HepG2 (cell line): ENCODE data around the gene ADORA2B. TPM values are rescaled to one million over a fixed set of nuclear protein-coding genes. Genes with fewer than 3 reads are reported as not detected.

Experiments used
- ATAC-seq: fragments of 200-7000 bp; cut with Tn5 transposase; 3 replicates; pipeline ENCODE4 v1.9.1; 2020; ENCODE audit warnings: mild to moderate bottlenecking, moderate library complexity
- BruUV-seq: library from RNA; stranded (reverse); fragments of 400-500 nt; replicated peaks from 2 replicates; lab custom pipeline; 2021; lab: Mats Ljungman, UMichigan
- CTCF ChIA-PET: fragments of 300-600 bp; formaldehyde crosslinking; extraction: SDS; loops from one replicate; lab custom pipeline; 2021; ENCODE audit warnings: low total read pairs, inconsistent platforms, low intra/inter-chr PET ratio; lab: Yijun Ruan, JAX
- POLR2A ChIA-PET: fragments of 350-600 bp; sonication (Branson Sonifier 250); formaldehyde crosslinking; loops from one replicate; lab custom pipeline; 2020; ENCODE audit warnings: antibody characterized with exemption, inconsistent platforms; lab: Yijun Ruan, JAX
- DNase-seq: peaks from one replicate; pipeline ENCODE4 v3.0.0-alpha.2; 2015; ENCODE audit warnings: low spot score
- FAIRE-seq: peaks from 3 replicates; lab custom pipeline; 2011; peaks lifted over from hg19 to GRCh38; lab: Jason Lieb, UNC
- H2AFZ ChIP-seq: one replicate; pipeline ENCODE4 v1.6.1; 2011; ENCODE audit warnings: low read length, inconsistent platforms
- H3K27ac ChIP-seq: fragments of 300-600 bp; 3 replicates; pipeline ENCODE4 v1.8.0; 2011; ENCODE audit warnings: mixed run types, mild to moderate bottlenecking, mixed read lengths, low read length, inconsistent platforms; ENCODE audit not compliant: insufficient read depth; ENCODE audit errors: extremely low read length
- H3K27me3 ChIP-seq, 2 experiments: fragments of 200-600 bp in 1 of 2; 2 replicates in 1 of 2; 3 replicates in 1 of 2; pipeline versions ENCODE4 v1.6.0 to v1.8.0; 2011; ENCODE audit warnings: low read length in 2 of 2, mild to moderate bottlenecking in 2 of 2, moderate library complexity in 2 of 2, inconsistent platforms in 1 of 2; ENCODE audit not compliant: insufficient read depth in 2 of 2, control insufficient read depth in 1 of 2
- H3K36me3 ChIP-seq, 2 experiments: fragments of 200-600 bp in 1 of 2; replicated peaks in 1 of 2; 2 replicates in 1 of 2; 3 replicates in 1 of 2; pipeline versions ENCODE4 v1.5.1 to v1.8.0; 2011; ENCODE audit warnings: low read length in 2 of 2, inconsistent platforms in 1 of 2; ENCODE audit not compliant: insufficient read depth in 2 of 2, control insufficient read depth in 1 of 2
- H3K4me1 ChIP-seq: 2 replicates; pipeline ENCODE4 v1.5.1; 2012; ENCODE audit warnings: low read length, inconsistent platforms; ENCODE audit not compliant: insufficient read depth
- H3K4me2 ChIP-seq: 2 replicates; pipeline ENCODE4 v1.6.0; 2011; ENCODE audit warnings: low read depth, low read length, inconsistent platforms
- H3K4me3 ChIP-seq, 3 experiments: fragments of 200-600 bp in 1 of 3; sonication (generic), shearing (Covaris generic) in 1 of 3; replicated peaks in 1 of 3; 2 replicates each; pipeline ENCODE4 v1.5.1; 2011 to 2016; ENCODE audit warnings: low read length in 3 of 3, inconsistent platforms in 2 of 3, low read depth in 2 of 3, mild to moderate bottlenecking in 2 of 3, control low read depth in 1 of 3, mixed read lengths in 1 of 3; ENCODE audit not compliant: insufficient read depth in 1 of 3
- H3K79me2 ChIP-seq: one replicate; pipeline ENCODE4 v1.6.1; 2011; ENCODE audit warnings: low read length, inconsistent platforms; ENCODE audit not compliant: insufficient read depth
- H3K9ac ChIP-seq: 2 replicates; pipeline ENCODE4 v1.6.0; 2011; ENCODE audit warnings: mild to moderate bottlenecking, low read depth, low read length, inconsistent platforms; ENCODE audit not compliant: insufficient read depth
- H3K9me3 ChIP-seq: 2 replicates; pipeline ENCODE4 v1.5.1; 2012; ENCODE audit warnings: mild to moderate bottlenecking, low read length
- H4K20me1 ChIP-seq: 2 replicates; pipeline ENCODE4 v1.6.0; 2011; ENCODE audit warnings: inconsistent platforms, mild to moderate bottlenecking, low read length, moderate library complexity; ENCODE audit not compliant: insufficient read depth
- BRD4 ChIP-seq: sonication (generic); formaldehyde crosslinking; IDR thresholded peaks from 2 replicates; pipeline ENCODE4 v1.4.0; 2020; ENCODE audit warnings: missing genetic modification reagents
- GPN1 ChIP-seq: sonication (generic); formaldehyde crosslinking; IDR thresholded peaks from 2 replicates; pipeline ENCODE4 v1.5.1; 2020; ENCODE audit warnings: missing genetic modification reagents, borderline replicate concordance
- HES4 ChIP-seq: sonication (generic); formaldehyde crosslinking; IDR thresholded peaks from 2 replicates; pipeline ENCODE4 v1.9.0; 2021; ENCODE audit warnings: mild to moderate bottlenecking, missing genetic modification reagents, borderline replicate concordance
- KDM4B ChIP-seq: sonication (generic); formaldehyde crosslinking; IDR thresholded peaks from 2 replicates; pipeline ENCODE4 v1.4.0; 2020; ENCODE audit warnings: missing genetic modification reagents
- MAZ ChIP-seq, 2 experiments: sonication (generic) in 1 of 2; formaldehyde crosslinking in 1 of 2; IDR thresholded peaks; 2 replicates each; pipeline versions ENCODE4 v1.5.0 to v1.6.1; 2012 to 2020; ENCODE audit warnings: low read depth in 2 of 2, mild to moderate bottlenecking in 2 of 2, borderline replicate concordance in 1 of 2, improper control_type of control experiment in 1 of 2, low read length in 1 of 2, missing genetic modification reagents in 1 of 2, moderate library complexity in 1 of 2
- NFYB ChIP-seq: sonication (generic); formaldehyde crosslinking; IDR thresholded peaks from 2 replicates; pipeline ENCODE4 v1.4.0; 2020; ENCODE audit warnings: missing genetic modification reagents
- NPAS2 ChIP-seq: sonication (generic); formaldehyde crosslinking; IDR thresholded peaks from 2 replicates; pipeline ENCODE4 v1.8.0; 2022; ENCODE audit warnings: mild to moderate bottlenecking, missing genetic modification reagents, borderline replicate concordance
- ONECUT2 ChIP-seq: sonication (generic); formaldehyde crosslinking; IDR thresholded peaks from 2 replicates; pipeline ENCODE4 v1.4.0; 2020; ENCODE audit warnings: missing genetic modification reagents
- PAWR ChIP-seq: sonication (generic); formaldehyde crosslinking; IDR thresholded peaks from 2 replicates; pipeline ENCODE4 v1.4.0; 2020; ENCODE audit warnings: missing genetic modification reagents, mild to moderate bottlenecking, borderline replicate concordance
- SP2 ChIP-seq: sonication (generic); formaldehyde crosslinking; IDR thresholded peaks from 2 replicates; pipeline ENCODE4 v1.5.1; 2020; ENCODE audit warnings: mild to moderate bottlenecking, missing genetic modification reagents
- SRSF1 ChIP-seq: fragments of 200-400 bp; formaldehyde crosslinking; optimal IDR thresholded peaks from 2 replicates; pipeline ENCODE3; 2017; ENCODE audit warnings: mild to moderate bottlenecking, low read depth, low read length, moderate library complexity
- SRSF9 ChIP-seq: fragments of 200-400 bp; formaldehyde crosslinking; IDR thresholded peaks from 2 replicates; pipeline ENCODE4 v1.6.1; 2018; ENCODE audit warnings: borderline replicate concordance, mild to moderate bottlenecking, low read depth, low read length; ENCODE audit not compliant: insufficient read depth, poor library complexity, severe bottlenecking
- THAP9 ChIP-seq: sonication (generic); formaldehyde crosslinking; IDR thresholded peaks from 2 replicates; pipeline ENCODE4; 2020; ENCODE audit warnings: missing genetic modification reagents, mild to moderate bottlenecking, borderline replicate concordance
- ZBTB2 ChIP-seq: sonication (generic); formaldehyde crosslinking; IDR thresholded peaks from 2 replicates; pipeline ENCODE4 v1.8.0; 2022; ENCODE audit warnings: low read depth, missing genetic modification reagents
- ZFP36L2 ChIP-seq: sonication (generic); formaldehyde crosslinking; IDR thresholded peaks from 2 replicates; pipeline ENCODE4 v1.4.0; 2020; ENCODE audit warnings: missing genetic modification reagents
- ZFP90 ChIP-seq: sonication (generic); formaldehyde crosslinking; IDR thresholded peaks from 2 replicates; pipeline ENCODE4 v1.8.0; 2022; ENCODE audit warnings: missing genetic modification reagents, mild to moderate bottlenecking, inconsistent platforms, borderline replicate concordance
- ZNF101 ChIP-seq: sonication (generic); formaldehyde crosslinking; IDR thresholded peaks from 2 replicates; pipeline ENCODE4 v1.4.0; 2020; ENCODE audit warnings: mild to moderate bottlenecking, low read depth, missing genetic modification reagents, borderline replicate concordance
- ZNF331 ChIP-seq: sonication (generic); formaldehyde crosslinking; IDR thresholded peaks from 2 replicates; pipeline ENCODE4 v1.4.0; 2020; ENCODE audit warnings: missing genetic modification reagents
- ZNF674 ChIP-seq: sonication (generic); formaldehyde crosslinking; IDR thresholded peaks from 2 replicates; pipeline ENCODE4 v1.5.0; 2020; ENCODE audit warnings: low read depth, mild to moderate bottlenecking, missing genetic modification reagents
- ZNF766 ChIP-seq: sonication (generic); formaldehyde crosslinking; IDR thresholded peaks from 2 replicates; pipeline ENCODE4 v1.5.0; 2020; ENCODE audit warnings: missing genetic modification reagents, borderline replicate concordance
- ZNF777 ChIP-seq: sonication (generic); formaldehyde crosslinking; IDR thresholded peaks from 2 replicates; pipeline ENCODE4 v1.4.0; 2020; ENCODE audit warnings: missing genetic modification reagents
- WGBS: methylation state at CpG from one replicate; pipeline ENCODE4 v1.1.6; 2017; ENCODE audit warnings: low lambda C conversion rate; 5-methylcytosine and 5-hydroxymethylcytosine counted together
- in situ Hi-C: cut with HindIII; loops from 2 replicates; pipeline ENCODE4 v1.10.0; 2017; ENCODE audit warnings: low pct_unique_long_range_greater_than_20kb; ENCODE audit not compliant: extremely low pct_ligation_motif_present
- intact Hi-C: fragments of 100-400 bp; cut with micrococcal nuclease; formaldehyde crosslinking; loops from one replicate; pipeline ENCODE4 v1.10.0; 2022; ENCODE audit not compliant: unreplicated experiment
- polyA plus RNA-seq, 8 experiments: library from polyadenylated mRNA; depleted of rRNA in 3 of 8; stranded (reverse) in 7 of 8; unstranded in 1 of 8; fragments of >200 nt; fragmentation: Illumina TruSeq in 4 of 8; extraction: Trizol in 4 of 8; gene quantifications; 2 replicates each; pipeline versions ENCODE4 v1.2.1 to v1.2.3, GENCODE V29; 2011 to 2016; ENCODE audit warnings: low read depth in 4 of 8, missing spikeins in 1 of 8, mixed read lengths in 1 of 8; ENCODE audit not compliant: insufficient read depth in 1 of 8
- total RNA-seq, 5 experiments: library from RNA; depleted of rRNA; stranded (reverse); fragments of >200 nt; fragmentation: Illumina TruSeq; extraction: Trizol; gene quantifications; 2 replicates each; pipeline ENCODE4 v1.2.3, GENCODE V29; 2016; ENCODE audit warnings: low read depth in 1 of 5

The ADORA2B gene
- total and polyA plus RNA-seq, 2 of the 13 experiments (the other 11 are each of a cell fraction or from before 2014, with no cell fraction given): 10.4 to 20.0 TPM

- TF ChIP-seq THAP9 (no peak), NPAS2 (CRISPR knock-in tag) (no peak), ZFP36L2 (CRISPR knock-in tag) (no peak), HES4 (no peak), ZFP90 (no peak)
Observed at GRCh38 chr17:15917021-15917437, 27.9 kb upstream of the ADORA2B start (continued).

GRCh38 chr17:15917438-15918027, 27.4 kb upstream of the ADORA2B start:
- DNase-seq (no peak), FAIRE-seq (no peak), ATAC-seq (no peak)
- H3K4me3 ChIP-seq: no peak overlapping the region
- H3K9ac ChIP-seq: no peak overlapping the region
- no peaks in the 10 kb centered on the region for H3K79me2 ChIP-seq
- H3K4me2 ChIP-seq: no peak overlapping the region
- H2AFZ ChIP-seq: no peak overlapping the region
- H3K9me3 ChIP-seq: no peaks in the 10 kb centered on the region
- in situ Hi-C loops (no loop called here), intact Hi-C loops (no loop called here)
- BruUV-seq: no TSS peak
- WGBS: 95% methylated on average over 4 of the region's 44 CpGs
- H3K27ac ChIP-seq: no peak overlapping the region
- H3K4me1 ChIP-seq: peaks cover 13% of the 10 kb centered on the region
- ChIA-PET POLR2A (no interaction called here), CTCF (no interaction called here)
- H3K27me3 ChIP-seq: peaks cover 0 to 2% of the 10 kb centered on the region in 2 experiments; a peak in 1 of 5 replicates
- no peaks in the 10 kb centered on the region for H3K36me3 ChIP-seq
- no peaks in the 10 kb centered on the region for H4K20me1 ChIP-seq
- TF ChIP-seq SRSF9 (no peak), SRSF1 (no peak), MAZ (IDR thresholded peaks at IDR 0.05; ENCODE audit: borderline replicate concordance, low read depth, low read length) (no peak), MAZ (CRISPR knock-in tag; IDR thresholded peaks at IDR 0.05; ENCODE audit: low read depth) (no peak), ZBTB2 (CRISPR knock-in tag) (no peak), ONECUT2 (no peak), KDM4B (CRISPR knock-in tag) (no peak), ZNF766 (CRISPR knock-in tag) (no peak), ZNF101 (no peak), ZNF331 (no peak), SP2 (CRISPR knock-in tag) (no peak), BRD4 (CRISPR knock-in tag) (no peak), NFYB (CRISPR knock-in tag) (no peak), ZNF777 (no peak), GPN1 (CRISPR knock-in tag) (no peak), PAWR (no peak), ZNF674 (CRISPR knock-in tag) (no peak)
